Upper lobe of right lung (tissue), 1 donor: ENCODE data around the gene JMJD8. TPM values are rescaled to one million over a fixed set of nuclear protein-coding genes. Genes with fewer than 3 reads are reported as not detected.

Experiments
- ATAC-seq: fragments of 200-7000 bp; cut with Tn5 transposase; one replicate; pipeline ENCODE4 v1.9.1; 2020; ENCODE audit warnings: mild to moderate bottlenecking, moderate library complexity
- DNase-seq: peaks from one replicate; pipeline ENCODE4 v3.0.0-alpha.2; 2020
- H3K27ac ChIP-seq: fragments of 200-600 bp; one replicate; pipeline ENCODE4 v1.8.0; 2022
- H3K27me3 ChIP-seq: fragments of 200-600 bp; one replicate; pipeline ENCODE4 v1.8.0; 2022; ENCODE audit warnings: mild to moderate bottlenecking
- H3K36me3 ChIP-seq: fragments of 200-600 bp; one replicate; pipeline ENCODE4 v1.8.0; 2022
- H3K4me1 ChIP-seq: fragments of 200-600 bp; one replicate; pipeline ENCODE4 v1.8.0; 2022
- H3K4me3 ChIP-seq: fragments of 200-600 bp; one replicate; pipeline ENCODE4 v1.8.0; 2022; ENCODE audit warnings: mild to moderate bottlenecking
- H3K9me3 ChIP-seq: fragments of 200-600 bp; one replicate; pipeline ENCODE4 v1.8.0; 2022
- intact Hi-C: fragments of 100-400 bp; cut with DNase I; formaldehyde crosslinking; loops from one replicate; pipeline ENCODE4 v1.11.0; 2022
- total RNA-seq: library from RNA; stranded (reverse); fragmentation: NEBNext Ultra II Directional; extraction: Animal tissue kit (Norgen Biotek cat#: 25700); gene quantifications from one replicate; pipeline ENCODE4 v1.2.1, GENCODE V29; 2021
- TF ChIP-seq, protein P1 (sequence below): fragments of 200-600 bp; IDR thresholded peaks from one replicate; pipeline ENCODE4 v1.8.0; 2022; ENCODE audit warnings: antibody characterized with exemption
- donor health status: DM: no; HTN: yes; CAD: no; lungs with severe emphysema.

JMJD8 gene
- total RNA-seq, 1 donor from 2014 or later, result 51.3 TPM

DNA sequence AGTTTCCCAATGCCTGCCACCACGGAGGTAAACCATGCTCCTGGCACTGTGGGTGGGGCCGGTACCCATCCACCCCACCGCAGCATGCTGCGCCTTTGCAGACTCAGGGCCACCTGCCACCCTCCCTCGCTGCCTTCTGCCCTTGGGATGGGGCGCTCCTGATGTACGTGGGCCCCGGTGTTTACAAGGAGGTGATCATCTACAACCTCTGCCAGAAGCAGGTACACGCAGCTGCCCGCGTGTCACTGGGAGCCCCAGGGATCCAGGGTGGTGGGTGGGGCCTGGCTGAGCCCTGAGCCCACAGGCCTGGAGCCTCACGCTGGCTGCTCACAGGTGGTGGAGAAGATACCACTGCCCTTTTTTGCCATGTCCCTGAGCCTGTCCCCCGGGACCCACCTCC is 17.6 kb downstream of the JMJD8 start:
- DNase-seq (no peak), ATAC-seq (no peak)
- Histone ChIP-seq H3K4me3 (no peak overlapping the region), H3K36me3 (peaks cover 19% of the 10 kb centered on the region), H3K4me1 (peaks cover 12% of the 10 kb centered on the region), H3K27me3 (no peaks in the 10 kb centered on the region), H3K9me3 (no peaks in the 10 kb centered on the region), H3K27ac (no peak overlapping the region)
- intact Hi-C loops, result no loop called here
- TF ChIP-seq, protein P1, sequence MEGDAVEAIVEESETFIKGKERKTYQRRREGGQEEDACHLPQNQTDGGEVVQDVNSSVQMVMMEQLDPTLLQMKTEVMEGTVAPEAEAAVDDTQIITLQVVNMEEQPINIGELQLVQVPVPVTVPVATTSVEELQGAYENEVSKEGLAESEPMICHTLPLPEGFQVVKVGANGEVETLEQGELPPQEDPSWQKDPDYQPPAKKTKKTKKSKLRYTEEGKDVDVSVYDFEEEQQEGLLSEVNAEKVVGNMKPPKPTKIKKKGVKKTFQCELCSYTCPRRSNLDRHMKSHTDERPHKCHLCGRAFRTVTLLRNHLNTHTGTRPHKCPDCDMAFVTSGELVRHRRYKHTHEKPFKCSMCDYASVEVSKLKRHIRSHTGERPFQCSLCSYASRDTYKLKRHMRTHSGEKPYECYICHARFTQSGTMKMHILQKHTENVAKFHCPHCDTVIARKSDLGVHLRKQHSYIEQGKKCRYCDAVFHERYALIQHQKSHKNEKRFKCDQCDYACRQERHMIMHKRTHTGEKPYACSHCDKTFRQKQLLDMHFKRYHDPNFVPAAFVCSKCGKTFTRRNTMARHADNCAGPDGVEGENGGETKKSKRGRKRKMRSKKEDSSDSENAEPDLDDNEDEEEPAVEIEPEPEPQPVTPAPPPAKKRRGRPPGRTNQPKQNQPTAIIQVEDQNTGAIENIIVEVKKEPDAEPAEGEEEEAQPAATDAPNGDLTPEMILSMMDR, result no peak

DNA sequence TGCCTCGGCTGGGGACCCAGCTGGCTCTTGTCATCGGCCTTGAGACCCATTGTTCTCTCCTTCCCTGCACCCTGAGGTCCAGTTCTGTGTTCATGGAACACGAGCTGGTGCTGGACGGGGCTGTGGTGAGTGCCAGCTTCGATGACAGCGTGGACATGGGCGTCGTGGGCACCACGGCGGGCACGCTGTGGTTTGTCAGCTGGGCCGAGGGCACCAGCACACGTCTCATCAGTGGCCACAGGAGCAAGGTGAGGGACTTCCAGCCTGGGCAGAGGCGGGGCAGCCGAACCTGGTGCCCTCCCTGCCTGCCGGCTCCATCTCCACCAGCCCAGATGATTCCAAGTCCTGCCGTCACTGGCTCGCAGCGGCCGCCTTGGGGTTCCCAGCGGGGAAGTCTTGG is 21.5 kb downstream of the JMJD8 start:
- intact Hi-C loops, result no loop called here
- peaks cover 9% of the 10 kb centered on the region for H3K4me1 ChIP-seq
- DNase-seq (no peak), ATAC-seq (no peak)
- H3K36me3 ChIP-seq, result no peaks in the 10 kb centered on the region
- no peaks in the 10 kb centered on the region for H3K27me3 ChIP-seq
- no peaks in the 10 kb centered on the region for H3K9me3 ChIP-seq
- no peak overlapping the region for H3K27ac ChIP-seq
- no peak overlapping the region for H3K4me3 ChIP-seq
- TF ChIP-seq, protein P1, result no peak

DNA sequence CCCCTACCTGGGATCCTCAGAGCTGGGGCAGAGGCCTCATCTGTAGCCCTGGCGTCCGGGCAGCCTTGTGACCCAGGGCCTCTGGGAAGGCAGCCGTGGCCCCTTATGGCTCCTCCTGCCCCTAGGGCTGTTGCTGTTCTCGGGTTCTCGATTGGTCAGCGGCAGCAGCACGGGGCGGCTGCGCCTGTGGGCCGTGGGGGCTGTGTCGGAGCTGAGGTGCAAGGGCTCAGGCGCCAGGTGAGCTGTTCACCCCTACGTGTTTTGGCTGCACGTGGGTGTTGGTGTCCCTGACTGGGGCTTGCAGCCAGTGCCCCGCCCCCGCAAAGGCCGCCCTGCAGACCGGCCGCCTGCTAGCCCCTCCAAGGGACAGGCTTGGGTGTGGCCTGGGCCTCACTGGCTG is 22.0 kb downstream of the JMJD8 start:
- no peak for DNase-seq
- Histone ChIP-seq H3K27me3 (no peaks in the 10 kb centered on the region), H3K27ac (no peak overlapping the region), H3K9me3 (no peaks in the 10 kb centered on the region), H3K4me1 (peaks cover 4% of the 10 kb centered on the region), H3K36me3 (no peaks in the 10 kb centered on the region), H3K4me3 (no peak overlapping the region)
- no peak for ATAC-seq
- TF ChIP-seq, protein P1, result no peak
- intact Hi-C loops, result no loop called here

DNA sequence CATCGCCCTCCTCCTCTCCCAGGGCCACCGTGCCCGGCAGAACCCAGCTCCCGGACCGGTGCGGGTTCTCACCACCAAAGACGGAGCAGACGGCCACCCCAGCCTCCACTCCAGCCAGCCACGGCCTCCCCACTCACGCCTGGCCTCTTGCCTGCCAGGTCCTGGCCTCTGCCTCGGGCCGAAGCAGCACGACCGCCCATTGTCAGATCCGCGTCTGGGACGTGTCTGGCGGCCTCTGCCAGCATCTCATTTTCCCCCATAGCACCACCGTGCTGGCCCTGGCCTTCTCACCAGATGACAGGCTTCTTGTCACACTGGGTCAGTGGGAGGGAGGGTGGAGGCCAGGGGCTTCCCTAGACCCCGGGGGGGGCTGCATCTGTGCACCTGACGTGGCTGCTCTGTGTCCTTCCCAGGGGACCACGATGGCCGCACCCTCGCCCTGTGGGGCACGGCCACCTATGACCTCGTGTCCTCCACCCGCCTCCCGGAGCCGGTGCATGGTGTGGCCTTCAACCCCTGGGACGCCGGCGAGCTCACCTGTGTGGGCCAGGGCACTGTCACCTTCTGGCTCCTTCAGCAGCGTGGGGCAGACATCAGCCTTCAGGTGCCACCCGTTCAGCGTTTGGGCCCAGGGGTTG is 22.8 kb downstream of the JMJD8 start:
- Histone ChIP-seq H3K4me3 (no peak overlapping the region), H3K27ac (peak overlapping the region; percentile 68), H3K4me1 (peaks cover 3% of the 10 kb centered on the region), H3K27me3 (no peaks in the 10 kb centered on the region), H3K36me3 (no peaks in the 10 kb centered on the region), H3K9me3 (no peaks in the 10 kb centered on the region)
- intact Hi-C loops, result no loop called here
- TF ChIP-seq, protein P1, result no peak
- no peak for DNase-seq
- no peak for ATAC-seq

DNA sequence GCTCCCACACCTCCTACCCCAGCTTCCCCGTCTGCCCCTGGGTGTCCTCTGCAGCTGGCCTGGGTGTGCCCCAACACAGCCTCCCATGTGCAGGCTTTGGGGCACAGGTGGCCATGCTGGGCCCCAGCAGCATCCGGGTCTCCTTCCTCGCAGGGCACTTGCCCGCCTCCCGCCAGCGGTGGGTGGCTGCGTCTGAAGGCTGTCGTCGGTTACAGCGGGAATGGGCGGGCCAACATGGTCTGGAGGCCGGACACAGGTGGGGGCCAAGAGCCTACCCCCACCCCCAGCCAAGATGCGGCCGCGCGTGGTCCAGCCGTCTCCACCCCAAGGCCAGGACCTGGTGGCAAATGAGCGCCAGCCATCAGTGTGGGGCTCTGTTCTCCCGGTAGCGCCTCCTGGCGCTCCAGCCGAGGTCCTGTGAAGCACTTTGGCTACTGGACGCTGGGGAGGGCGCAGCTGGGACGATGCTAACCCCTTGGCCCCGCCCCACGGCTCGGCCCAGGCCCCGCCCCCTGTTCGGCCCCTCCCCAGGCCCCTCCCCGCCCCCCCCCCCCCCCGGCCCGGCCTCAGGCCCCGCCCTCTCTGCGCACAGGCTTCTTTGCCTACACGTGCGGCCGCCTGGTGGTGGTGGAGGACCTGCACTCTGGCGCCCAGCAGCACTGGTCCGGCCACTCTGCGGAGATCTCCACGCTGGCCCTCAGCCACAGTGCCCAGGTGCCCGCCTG is 23.5 kb downstream of the JMJD8 start:
- Histone ChIP-seq H3K4me3 (no peak overlapping the region), H3K27me3 (no peaks in the 10 kb centered on the region), H3K4me1 (peaks cover 3% of the 10 kb centered on the region), H3K27ac (peak overlapping the region; percentile 68), H3K36me3 (no peaks in the 10 kb centered on the region), H3K9me3 (no peaks in the 10 kb centered on the region)
- intact Hi-C loops, result no loop called here
- peak; percentile 91 for ATAC-seq
- TF ChIP-seq, protein P1, result peak; percentile 57
- peak; percentile 97 for DNase-seq
